ENCODE results near the gene SMG6.

GRCh38 chr17:2233441-2233947 is 70.1 kb downstream of the SMG6 start:
- TF ChIP-seq TEAD4 (IDR thresholded peaks at IDR 0.05) (no peak), REST (IDR thresholded peaks at IDR 0.05; ENCODE audit: low read depth) (no peak), ZBTB7A (IDR thresholded peaks at IDR 0.05; ENCODE audit: low read depth) (no peak), RAD21 (IDR thresholded peaks at IDR 0.05; ENCODE audit: low read depth) (no peak), CEBPB (IDR thresholded peaks at IDR 0.05) (no peak), CREB1 (IDR thresholded peaks at IDR 0.05; ENCODE audit: low read depth) (no peak), TAF1 (IDR thresholded peaks at IDR 0.05; ENCODE audit: low read depth) (no peak), EP300 (IDR thresholded peaks at IDR 0.05; ENCODE audit: borderline replicate concordance) (no peak), YY1 (IDR thresholded peaks at IDR 0.05; ENCODE audit: low read depth) (no peak), MAX (IDR thresholded peaks at IDR 0.05) (no peak), NFIC (IDR thresholded peaks at IDR 0.05) (no peak), TCF12 (IDR thresholded peaks at IDR 0.05; ENCODE audit: low read depth) (no peak), EGR1 (IDR thresholded peaks at IDR 0.05) (no peak), FOXM1 (IDR thresholded peaks at IDR 0.05; ENCODE audit: borderline replicate concordance, low read depth) (no peak)

Data from Ishikawa (cell line).